Fibroblast of mammary gland (primary cell): ENCODE data around the gene DBF4.
"Not testable (repeated sequence)": the region's sequence is repeated elsewhere in the genome, so short reads cannot be mapped to it uniquely, and the experiment has no call there.

ENCODE experiments used
- DNase-seq: peaks from one replicate; pipeline ENCODE4 v3.0.0-alpha.2; 2010; ENCODE audit warnings: low read depth
- H3K4me3 ChIP-seq: 2 replicates; pipeline ENCODE4 v1.5.1; 2011; ENCODE audit warnings: low read depth, mild to moderate bottlenecking, low read length, moderate library complexity; ENCODE audit not compliant: control insufficient read depth
- CTCF ChIP-seq: conservative IDR thresholded peaks from 2 replicates; pipeline ENCODE4 v1.5.1; 2011; ENCODE audit warnings: low read depth, low read length, inconsistent platforms; ENCODE audit not compliant: control insufficient read depth, insufficient read depth

Gene DBF4

GRCh38 chr7:87853237-87853864 is 22.9 kb upstream of the DBF4 start:
- H3K4me3 ChIP-seq = no peak overlapping the region
- peak; percentile 75 for DNase-seq
- no peak for TF ChIP-seq CTCF

DNA sequence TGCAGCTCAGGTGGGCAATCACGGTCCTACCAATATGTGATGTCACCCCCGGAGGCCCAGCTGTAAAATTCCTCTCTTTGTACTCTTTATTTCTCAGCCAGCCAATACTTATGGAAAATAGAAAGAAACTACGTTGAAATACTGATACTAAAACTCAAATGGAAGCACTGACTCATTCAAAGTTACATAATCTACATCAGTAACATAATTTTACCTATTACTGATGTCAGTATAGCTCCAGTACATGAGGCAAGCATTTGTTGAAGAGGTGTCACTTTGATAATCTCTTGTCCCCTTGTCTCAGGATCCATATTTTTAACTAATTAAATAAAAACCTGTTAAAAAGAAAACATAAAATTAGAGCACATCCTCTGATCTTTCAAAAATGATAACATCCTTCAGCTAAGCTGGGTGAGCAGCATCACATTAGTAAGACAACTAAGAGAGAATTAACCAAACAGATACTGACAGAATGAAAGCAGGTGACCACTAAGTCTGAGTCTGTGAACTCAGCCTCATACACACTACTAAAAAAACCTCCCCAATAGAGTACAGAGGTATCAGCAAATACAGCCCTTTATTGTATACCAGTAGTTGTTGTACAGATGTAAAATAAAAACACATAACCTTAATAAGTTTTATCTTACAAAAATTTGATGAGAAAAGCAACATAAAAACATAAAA is 17.7 kb upstream of the DBF4 start:
- no peak for TF ChIP-seq CTCF
- DNase-seq = no peak
- no peak overlapping the region for H3K4me3 ChIP-seq

GRCh38 chr7:87866089-87866488 is 10.2 kb upstream of the DBF4 start:
- TF ChIP-seq CTCF = no peak
- DNase-seq = no peak
- H3K4me3 ChIP-seq = no peak overlapping the region

DNA sequence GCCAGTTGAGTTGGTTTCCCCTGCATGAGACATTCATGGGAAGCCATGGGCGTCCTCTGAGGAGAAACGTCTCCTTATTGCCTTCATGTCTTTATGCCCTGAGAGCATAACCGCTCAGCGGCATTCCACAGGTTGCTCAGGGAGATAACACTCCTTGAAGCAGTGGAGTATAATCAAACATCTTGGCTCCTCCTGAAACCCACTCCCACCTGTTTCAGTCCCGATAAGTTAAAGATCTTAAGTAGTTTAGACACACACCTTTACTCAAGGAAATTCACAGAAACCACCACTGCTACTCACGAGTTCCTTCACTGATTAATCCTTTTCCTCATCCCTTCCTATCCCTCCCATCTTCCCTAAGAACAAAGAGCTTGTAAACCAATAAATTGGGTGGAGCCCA is 9.8 kb upstream of the DBF4 start:
- not testable (repeated sequence) for DNase-seq, H3K4me3 ChIP-seq

DNA sequence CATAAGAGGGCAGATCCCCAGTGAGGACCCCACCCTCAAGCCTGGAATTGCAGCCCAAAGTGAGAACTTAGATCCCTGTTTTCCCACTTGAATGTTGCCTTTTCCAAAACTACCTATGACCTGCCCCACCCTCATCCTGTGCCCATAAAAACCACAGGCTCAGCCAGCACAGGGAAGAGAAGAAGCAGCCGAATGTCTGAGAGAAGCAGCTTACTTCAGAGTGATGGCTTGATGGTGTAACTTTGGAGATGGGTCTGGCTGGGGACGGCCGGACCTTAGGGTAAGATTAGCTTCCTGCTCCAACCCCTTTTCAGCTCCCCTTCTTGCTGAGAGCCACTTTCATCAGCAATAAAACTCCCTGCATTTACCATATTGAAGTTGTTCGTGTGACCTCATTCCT is 5.8 kb upstream of the DBF4 start:
- H3K4me3 ChIP-seq = no peak overlapping the region
- no peak for TF ChIP-seq CTCF
- no peak for DNase-seq

- no peak overlapping the region for H3K4me3 ChIP-seq
- DNase-seq = no peak
- no peak for TF ChIP-seq CTCF
Observed at GRCh38 chr7:87872346-87872745, 3.9 kb upstream of the DBF4 start.

DNA sequence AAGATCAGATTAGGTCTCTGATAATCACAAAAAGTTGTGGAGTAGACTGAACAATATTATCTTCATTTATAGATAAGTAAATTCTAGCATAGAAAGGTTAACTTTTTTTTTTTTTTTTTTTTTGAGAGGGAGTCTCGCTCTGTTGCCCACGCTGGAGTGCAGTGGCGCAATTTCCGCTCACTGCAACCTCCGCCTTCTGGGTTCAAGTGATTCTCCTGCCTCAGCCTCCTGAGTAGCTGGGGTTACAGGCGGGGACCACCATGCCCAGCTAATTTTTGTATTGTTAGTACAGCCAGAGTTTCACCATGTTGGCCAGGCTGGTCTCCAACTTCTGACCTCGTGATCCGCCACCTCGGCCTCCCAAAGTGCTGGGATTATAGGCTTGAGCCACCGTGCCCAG is 3.0 kb upstream of the DBF4 start:
- not testable (repeated sequence) for DNase-seq, H3K4me3 ChIP-seq

- TF ChIP-seq CTCF = no peak
- no peak overlapping the region for H3K4me3 ChIP-seq
Observed at GRCh38 chr7:87874066-87874465, 2.2 kb upstream of the DBF4 start.

More at GRCh38 chr7:87874066-87874465, 2.2 kb upstream of the DBF4 start:
- no peak for DNase-seq
